ENCODE data around the gene ITGAE.

The ITGAE gene

DNA sequence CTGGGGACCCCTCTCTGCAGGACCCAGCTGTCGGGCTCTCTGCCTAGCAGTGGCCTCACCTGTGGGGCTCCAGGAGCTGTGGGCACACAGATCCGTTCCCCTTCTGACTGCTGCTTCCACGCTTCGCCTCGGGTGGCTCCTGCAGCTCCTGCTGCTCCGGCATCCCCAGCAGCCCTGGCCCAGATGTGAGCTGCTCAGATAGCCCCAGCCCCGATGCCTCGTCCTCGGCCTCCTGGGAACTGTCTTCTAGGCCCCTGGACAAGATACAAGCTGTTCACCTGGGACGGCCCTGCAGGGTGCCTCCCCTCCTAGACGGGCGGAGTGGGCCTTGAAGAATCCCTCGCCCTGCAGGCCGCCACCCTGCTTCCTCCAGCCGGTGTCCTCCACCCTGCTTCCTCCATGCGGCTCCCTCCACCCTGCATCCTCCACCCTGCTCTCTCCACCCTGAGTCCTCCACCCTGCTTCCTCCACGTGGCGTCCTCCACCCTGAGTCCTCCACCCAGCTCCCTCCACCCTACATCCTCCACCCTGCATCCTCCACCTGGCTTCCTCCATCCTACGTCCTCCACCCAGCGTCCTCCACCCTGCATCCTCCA is 121.4 kb downstream of the ITGAE start:
- no peak overlapping the region for H3K4me3 ChIP-seq (ENCODE audit: control insufficient read depth, low read depth, low read length)
- TF ChIP-seq, protein P1, sequence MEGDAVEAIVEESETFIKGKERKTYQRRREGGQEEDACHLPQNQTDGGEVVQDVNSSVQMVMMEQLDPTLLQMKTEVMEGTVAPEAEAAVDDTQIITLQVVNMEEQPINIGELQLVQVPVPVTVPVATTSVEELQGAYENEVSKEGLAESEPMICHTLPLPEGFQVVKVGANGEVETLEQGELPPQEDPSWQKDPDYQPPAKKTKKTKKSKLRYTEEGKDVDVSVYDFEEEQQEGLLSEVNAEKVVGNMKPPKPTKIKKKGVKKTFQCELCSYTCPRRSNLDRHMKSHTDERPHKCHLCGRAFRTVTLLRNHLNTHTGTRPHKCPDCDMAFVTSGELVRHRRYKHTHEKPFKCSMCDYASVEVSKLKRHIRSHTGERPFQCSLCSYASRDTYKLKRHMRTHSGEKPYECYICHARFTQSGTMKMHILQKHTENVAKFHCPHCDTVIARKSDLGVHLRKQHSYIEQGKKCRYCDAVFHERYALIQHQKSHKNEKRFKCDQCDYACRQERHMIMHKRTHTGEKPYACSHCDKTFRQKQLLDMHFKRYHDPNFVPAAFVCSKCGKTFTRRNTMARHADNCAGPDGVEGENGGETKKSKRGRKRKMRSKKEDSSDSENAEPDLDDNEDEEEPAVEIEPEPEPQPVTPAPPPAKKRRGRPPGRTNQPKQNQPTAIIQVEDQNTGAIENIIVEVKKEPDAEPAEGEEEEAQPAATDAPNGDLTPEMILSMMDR (IDR thresholded peaks at IDR 0.05; ENCODE audit: control insufficient read depth, insufficient read depth, low read depth, low read length, missing control alignments): no peak
- no peak for DNase-seq (ENCODE audit: low read depth)

GRCh38 chr17:3678821-3679530 is 122.0 kb downstream of the ITGAE start:
- no peak for DNase-seq (ENCODE audit: low read depth)
- TF ChIP-seq, protein P1 (IDR thresholded peaks at IDR 0.05; ENCODE audit: control insufficient read depth, insufficient read depth, low read depth, low read length, missing control alignments): no peak
- H3K4me3 ChIP-seq (ENCODE audit: control insufficient read depth, low read depth, low read length): no peak overlapping the region

DNA sequence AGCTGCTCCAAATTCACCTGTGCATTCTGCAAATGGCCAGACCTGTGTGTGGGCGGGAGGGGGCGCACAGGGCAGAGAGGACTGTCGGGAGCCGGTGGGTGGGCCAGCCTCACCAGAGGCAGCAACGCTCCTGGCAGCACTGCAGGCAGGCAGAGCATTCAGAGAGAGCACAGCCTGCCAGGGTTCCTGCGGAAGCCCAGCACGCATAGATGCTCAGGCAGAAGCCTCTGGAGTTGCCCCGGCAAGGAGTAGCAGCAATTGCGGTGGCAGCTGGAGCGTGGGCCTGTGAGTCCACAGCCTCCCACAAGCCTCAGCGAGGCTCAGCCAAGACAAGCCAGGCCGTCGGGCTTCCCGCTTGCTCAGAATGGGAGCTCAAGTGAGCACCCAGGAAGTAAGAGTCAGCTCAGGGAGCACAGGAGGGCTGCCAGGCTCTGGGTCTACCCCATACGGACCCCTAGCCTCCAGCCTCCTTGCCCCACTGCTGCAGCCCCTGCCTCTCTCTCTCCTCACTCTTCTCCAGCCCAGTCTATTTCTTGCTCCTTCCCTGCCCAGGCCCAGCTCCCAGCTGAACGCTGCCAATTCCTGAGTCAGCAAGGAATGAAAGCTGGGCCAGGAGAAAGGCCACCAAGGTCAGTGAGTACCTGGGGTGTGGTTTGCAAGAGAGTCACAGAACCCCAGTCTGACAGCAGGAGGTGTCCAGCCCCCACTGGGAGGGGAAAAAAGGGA is 122.7 kb downstream of the ITGAE start:
- H3K4me3 ChIP-seq (ENCODE audit: control insufficient read depth, low read depth, low read length): no peak overlapping the region
- TF ChIP-seq, protein P1 (IDR thresholded peaks at IDR 0.05; ENCODE audit: control insufficient read depth, insufficient read depth, low read depth, low read length, missing control alignments): no peak
- no peak for DNase-seq (ENCODE audit: low read depth)

DNA sequence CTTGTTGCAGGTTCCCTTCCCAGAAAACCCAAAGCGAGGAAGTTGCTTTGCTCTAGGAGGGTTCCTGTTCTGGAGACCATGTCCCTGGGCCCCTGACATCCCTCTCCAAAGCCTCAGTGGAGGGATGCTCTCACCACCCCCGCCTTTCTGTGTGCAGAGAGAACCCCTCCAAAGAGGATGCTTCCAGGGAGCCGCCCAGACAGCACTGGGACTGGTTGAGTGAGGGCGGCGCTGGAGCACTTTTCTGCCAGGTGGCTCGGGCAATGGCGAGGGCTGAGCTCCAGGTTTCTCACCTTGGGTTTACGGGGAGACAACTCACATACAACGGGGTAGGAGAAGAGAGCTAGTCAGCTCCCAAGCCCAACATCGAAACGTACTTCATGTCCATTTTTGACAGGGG is 125.1 kb downstream of the ITGAE start:
- DNase-seq (ENCODE audit: low read depth): no peak
- H3K4me3 ChIP-seq (ENCODE audit: control insufficient read depth, low read depth, low read length): no peak overlapping the region
- TF ChIP-seq, protein P1 (IDR thresholded peaks at IDR 0.05; ENCODE audit: control insufficient read depth, insufficient read depth, low read depth, low read length, missing control alignments): no peak

GRCh38 chr17:3672571-3672970 is 128.4 kb downstream of the ITGAE start:
- no peak for DNase-seq (ENCODE audit: low read depth)
- TF ChIP-seq, protein P1 (IDR thresholded peaks at IDR 0.05; ENCODE audit: control insufficient read depth, insufficient read depth, low read depth, low read length, missing control alignments): no peak
- no peak overlapping the region for H3K4me3 ChIP-seq (ENCODE audit: control insufficient read depth, low read depth, low read length)

DNA sequence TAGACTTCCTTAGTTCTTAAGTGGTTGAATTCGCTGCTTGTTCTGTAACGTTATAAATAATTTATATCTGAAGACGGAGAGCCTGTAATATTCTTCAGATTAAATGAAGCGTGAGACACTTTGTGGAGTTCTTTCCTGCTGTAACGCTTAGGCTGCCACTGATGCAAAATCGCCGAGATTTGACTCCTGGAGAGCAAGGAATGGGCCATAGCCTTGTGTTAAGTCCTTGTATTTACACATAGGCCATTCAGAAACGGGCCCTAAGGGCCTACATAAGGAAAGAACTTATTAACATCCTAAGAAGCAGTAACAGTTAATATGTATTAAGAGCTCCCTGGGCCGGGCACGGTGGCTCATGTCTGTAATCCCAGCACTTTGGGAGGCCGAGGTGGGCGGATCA is 131.4 kb downstream of the ITGAE start:
- H3K4me3 ChIP-seq (ENCODE audit: control insufficient read depth, low read depth, low read length): peak overlapping the region; percentile 95
- no peak for DNase-seq (ENCODE audit: low read depth)
- TF ChIP-seq, protein P1 (IDR thresholded peaks at IDR 0.05; ENCODE audit: control insufficient read depth, insufficient read depth, low read depth, low read length, missing control alignments): no peak
